GM15510 (cell line): ENCODE results near the gene RANGAP1.

Experiments
- POLR2A ChIP-seq: IDR thresholded peaks from 3 replicates; pipeline ENCODE4 v1.6.1; 2011; ENCODE audit warnings: borderline replicate concordance; ENCODE audit not compliant: insufficient read length; ENCODE audit errors: extremely low read depth

RANGAP1 gene

GRCh38 chr22:41280065-41280464 lies 5.9 kb downstream of the RANGAP1 start:
- TF ChIP-seq POLR2A: no peak

- TF ChIP-seq POLR2A: no peak
These were observed 11.1 kb downstream of the RANGAP1 start for GRCh38 chr22:41274856-41275255.

GRCh38 chr22:41273128-41273527 lies 12.9 kb downstream of the RANGAP1 start:
- TF ChIP-seq POLR2A: no peak

- TF ChIP-seq POLR2A: no peak
These were observed 14.2 kb downstream of the RANGAP1 start for GRCh38 chr22:41271787-41272186.

GRCh38 chr22:41267958-41268357 lies 18.0 kb downstream of the RANGAP1 start:
- no peak for TF ChIP-seq POLR2A

- TF ChIP-seq POLR2A: no peak
These were observed 21.5 kb downstream of the RANGAP1 start for GRCh38 chr22:41264408-41264941.

GRCh38 chr22:41263704-41264103 lies 22.3 kb downstream of the RANGAP1 start:
- no peak for TF ChIP-seq POLR2A

- no peak for TF ChIP-seq POLR2A
These were observed 23.7 kb downstream of the RANGAP1 start for GRCh38 chr22:41262250-41262765.

GRCh38 chr22:41261541-41262249 lies 24.3 kb downstream of the RANGAP1 start:
- TF ChIP-seq POLR2A: no peak

- TF ChIP-seq POLR2A: no peak
These were observed 25.1 kb downstream of the RANGAP1 start for GRCh38 chr22:41260871-41261270.

GRCh38 chr22:41257696-41258095 lies 28.3 kb downstream of the RANGAP1 start:
- no peak for TF ChIP-seq POLR2A

- no peak for TF ChIP-seq POLR2A
These were observed 29.4 kb downstream of the RANGAP1 start for GRCh38 chr22:41256254-41257253.

GRCh38 chr22:41254230-41254629 lies 31.8 kb downstream of the RANGAP1 start:
- TF ChIP-seq POLR2A: no peak

- TF ChIP-seq POLR2A: no peak
These were observed 33.6 kb downstream of the RANGAP1 start for GRCh38 chr22:41252365-41252764.

GRCh38 chr22:41250127-41250526 lies 35.9 kb downstream of the RANGAP1 start:
- no peak for TF ChIP-seq POLR2A
